Breast epithelium (tissue), 4 donors: ENCODE data around the gene CABP7. TPM values are rescaled to one million over a fixed set of nuclear protein-coding genes. Genes with fewer than 3 reads are reported as not detected.

ENCODE experiments used
- DNase-seq, 2 donors: peaks; one replicate each; pipeline ENCODE4 v3.0.0-alpha.2; 2019; ENCODE audit warnings: low spot score in 2 of 2
- H3K27ac ChIP-seq, 2 donors: fragments of 200-600 bp; sonication (generic) in 1 of 2; one replicate each; pipeline ENCODE4 v1.5.1; 2016 to 2019; ENCODE audit warnings: mild to moderate bottlenecking in 1 of 2
- H3K27me3 ChIP-seq, 2 donors: fragments of 200-600 bp; sonication (generic) in 1 of 2; one replicate each; pipeline versions ENCODE4 v1.5.1 to v1.6.0; 2017 to 2019; ENCODE audit warnings: control low read depth in 1 of 2, mild to moderate bottlenecking in 1 of 2
- H3K36me3 ChIP-seq: fragments of 200-600 bp; one replicate; pipeline ENCODE4 v1.5.1; 2019
- H3K4me1 ChIP-seq, 2 donors: fragments of 200-600 bp; sonication (generic); one replicate each; pipeline ENCODE4 v1.5.1; 2016 to 2019; ENCODE audit warnings: control low read depth in 1 of 2
- H3K4me3 ChIP-seq, 3 donors: fragments of 200-600 bp; sonication (generic); 1 replicate in 2 of 3; 2 replicates in 1 of 3; pipeline ENCODE4 v1.5.1; 2016 to 2019; ENCODE audit warnings: mild to moderate bottlenecking in 3 of 3, moderate library complexity in 2 of 3
- H3K9me3 ChIP-seq, 2 donors: fragments of 200-600 bp; sonication (generic) in 1 of 2; one replicate each; pipeline ENCODE4 v1.5.1; 2016 to 2019; ENCODE audit warnings: control low read depth in 1 of 2
- POLR2A ChIP-seq: fragments of 450-650 bp; IDR thresholded peaks from one replicate; pipeline ENCODE4 v1.6.1; 2016; ENCODE audit warnings: antibody characterized with exemption, mild to moderate bottlenecking, moderate library complexity
- POLR2AphosphoS5 ChIP-seq, 3 donors: sonication (generic); formaldehyde crosslinking; IDR thresholded peaks; one replicate each; pipeline ENCODE4 v1.6.1; 2017; ENCODE audit warnings: antibody characterized with exemption in 3 of 3
- intact Hi-C: fragments of 100-400 bp; cut with DNase I; formaldehyde crosslinking; loops from one replicate; pipeline ENCODE4 v1.15.1; 2023; ENCODE audit warnings: low total_unique reads
- total RNA-seq, 3 donors: library from RNA; depleted of rRNA; stranded (reverse); fragments of >200 nt; gene quantifications; one replicate each; pipeline ENCODE4 v1.1.0, GENCODE V29; 2016
- TF ChIP-seq, protein P1 (sequence below), 3 donors: fragments of 450-650 bp; IDR thresholded peaks; one replicate each; pipeline ENCODE4 v1.5.1; 2016 to 2017; ENCODE audit warnings: antibody characterized with exemption in 3 of 3, mild to moderate bottlenecking in 3 of 3, moderate library complexity in 3 of 3

Gene CABP7
- total RNA-seq, 3 donors from 2014 or later: not detected

DNA sequence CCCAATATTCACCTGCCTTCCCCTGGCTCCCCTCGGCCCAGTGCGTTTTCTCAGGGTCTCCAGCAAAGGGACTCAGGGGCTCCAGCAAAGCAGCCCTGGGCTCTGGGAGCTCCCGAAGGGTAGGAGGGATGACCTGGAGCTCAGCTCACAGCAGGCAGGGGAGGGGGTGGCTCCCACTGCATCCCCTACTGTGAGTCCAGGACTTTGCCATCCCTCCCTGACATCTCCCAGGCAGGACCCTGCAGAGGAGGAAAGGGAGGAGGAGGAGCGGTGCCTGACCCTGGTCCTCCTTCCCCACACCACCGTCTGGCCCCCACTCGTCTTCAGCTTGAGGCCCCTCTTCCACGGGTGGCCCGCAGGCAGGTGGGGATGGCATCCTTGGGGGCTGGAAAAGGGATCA is 5.0 kb downstream of the CABP7 start:
- TF ChIP-seq, protein P1, sequence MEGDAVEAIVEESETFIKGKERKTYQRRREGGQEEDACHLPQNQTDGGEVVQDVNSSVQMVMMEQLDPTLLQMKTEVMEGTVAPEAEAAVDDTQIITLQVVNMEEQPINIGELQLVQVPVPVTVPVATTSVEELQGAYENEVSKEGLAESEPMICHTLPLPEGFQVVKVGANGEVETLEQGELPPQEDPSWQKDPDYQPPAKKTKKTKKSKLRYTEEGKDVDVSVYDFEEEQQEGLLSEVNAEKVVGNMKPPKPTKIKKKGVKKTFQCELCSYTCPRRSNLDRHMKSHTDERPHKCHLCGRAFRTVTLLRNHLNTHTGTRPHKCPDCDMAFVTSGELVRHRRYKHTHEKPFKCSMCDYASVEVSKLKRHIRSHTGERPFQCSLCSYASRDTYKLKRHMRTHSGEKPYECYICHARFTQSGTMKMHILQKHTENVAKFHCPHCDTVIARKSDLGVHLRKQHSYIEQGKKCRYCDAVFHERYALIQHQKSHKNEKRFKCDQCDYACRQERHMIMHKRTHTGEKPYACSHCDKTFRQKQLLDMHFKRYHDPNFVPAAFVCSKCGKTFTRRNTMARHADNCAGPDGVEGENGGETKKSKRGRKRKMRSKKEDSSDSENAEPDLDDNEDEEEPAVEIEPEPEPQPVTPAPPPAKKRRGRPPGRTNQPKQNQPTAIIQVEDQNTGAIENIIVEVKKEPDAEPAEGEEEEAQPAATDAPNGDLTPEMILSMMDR (IDR thresholded peaks at IDR 0.05): no peak
- TF ChIP-seq POLR2AphosphoS5 (IDR thresholded peaks at IDR 0.05) (no peak), POLR2A (no peak)
- H3K27me3 ChIP-seq: peaks cover 12 to 19% of the 10 kb centered on the region in 2 donors
- intact Hi-C loops: no loop called here

DNA sequence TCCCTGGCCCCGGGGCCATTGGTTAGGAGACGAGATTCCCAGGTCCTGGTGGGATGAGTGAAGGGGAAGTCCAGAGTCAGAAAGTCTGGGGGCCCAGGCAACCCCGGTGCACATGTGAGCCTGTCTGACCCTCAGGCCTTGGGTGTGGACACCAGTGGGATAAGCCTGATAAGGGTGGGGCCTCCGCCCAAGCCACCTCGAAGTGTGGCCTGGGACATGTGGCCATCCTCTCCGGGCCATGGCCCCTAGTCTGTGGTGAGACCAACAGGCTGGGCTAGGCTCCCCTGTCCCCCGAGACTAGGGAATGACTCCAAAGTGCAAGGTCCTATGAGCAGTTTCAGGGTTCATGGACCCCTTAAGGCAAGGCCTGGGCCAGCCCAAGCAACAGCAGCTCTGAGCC is 6.3 kb downstream of the CABP7 start:
- intact Hi-C loops: no loop called here
- no peak overlapping the region for H3K27ac ChIP-seq
- no peak for TF ChIP-seq POLR2AphosphoS5 (IDR thresholded peaks at IDR 0.05)
- H3K4me3 ChIP-seq: no peak overlapping the region
- no peak for DNase-seq
- no peaks in the 10 kb centered on the region for H3K36me3 ChIP-seq
- H3K9me3 ChIP-seq: no peaks in the 10 kb centered on the region
- H3K27me3 ChIP-seq: peaks cover 3 to 10% of the 10 kb centered on the region in 2 donors
- no peaks in the 10 kb centered on the region for H3K4me1 ChIP-seq

More for the DNA sequence above, 5.0 kb downstream of the CABP7 start:
- no peak for DNase-seq
- Histone ChIP-seq H3K36me3 (no peaks in the 10 kb centered on the region), H3K4me3 (no peak overlapping the region), H3K4me1 (no peaks in the 10 kb centered on the region), H3K27ac (no peak overlapping the region), H3K9me3 (no peaks in the 10 kb centered on the region)

DNA sequence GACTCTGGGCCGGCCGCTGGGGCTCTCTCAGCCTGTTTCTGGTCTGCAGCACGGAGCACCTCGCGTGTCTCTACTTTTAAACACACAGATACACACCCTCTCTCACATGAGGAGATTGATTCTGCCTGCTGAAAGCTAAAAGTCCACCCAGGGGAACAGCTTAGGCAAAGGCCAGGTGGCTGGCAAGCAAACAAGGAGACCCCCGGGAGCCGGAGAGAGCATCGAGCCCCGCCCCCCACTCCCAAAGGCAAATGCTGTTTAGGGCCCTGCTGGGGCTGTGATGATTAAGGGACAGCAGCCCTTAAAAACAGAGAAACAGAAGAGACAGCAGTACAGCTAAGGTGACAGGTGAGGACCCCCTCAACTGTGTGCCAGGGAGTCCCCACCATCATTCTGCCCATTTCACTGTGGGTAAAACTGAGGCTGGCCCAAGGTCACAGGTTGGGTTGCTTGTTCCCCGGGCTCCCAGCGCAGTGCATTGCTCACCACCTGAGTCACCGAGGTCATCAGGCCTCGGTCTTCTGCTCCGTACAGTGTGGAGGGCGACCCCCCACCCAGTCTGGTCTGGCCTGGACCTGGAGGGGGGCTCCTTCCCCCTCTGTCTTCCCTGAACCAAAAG is 6.8 kb downstream of the CABP7 start:
- H3K4me1 ChIP-seq: no peaks in the 10 kb centered on the region
- no peak overlapping the region for H3K4me3 ChIP-seq
- H3K27me3 ChIP-seq: peaks cover 0 to 5% of the 10 kb centered on the region in 2 donors
- no peaks in the 10 kb centered on the region for H3K36me3 ChIP-seq
- intact Hi-C loops: no loop called here
- H3K9me3 ChIP-seq: no peaks in the 10 kb centered on the region
- no peak overlapping the region for H3K27ac ChIP-seq
- no peak for DNase-seq
- TF ChIP-seq, protein P1 (IDR thresholded peaks at IDR 0.05): no peak
- TF ChIP-seq POLR2AphosphoS5 (IDR thresholded peaks at IDR 0.05): no peak
- TF ChIP-seq POLR2A: no peak

DNA sequence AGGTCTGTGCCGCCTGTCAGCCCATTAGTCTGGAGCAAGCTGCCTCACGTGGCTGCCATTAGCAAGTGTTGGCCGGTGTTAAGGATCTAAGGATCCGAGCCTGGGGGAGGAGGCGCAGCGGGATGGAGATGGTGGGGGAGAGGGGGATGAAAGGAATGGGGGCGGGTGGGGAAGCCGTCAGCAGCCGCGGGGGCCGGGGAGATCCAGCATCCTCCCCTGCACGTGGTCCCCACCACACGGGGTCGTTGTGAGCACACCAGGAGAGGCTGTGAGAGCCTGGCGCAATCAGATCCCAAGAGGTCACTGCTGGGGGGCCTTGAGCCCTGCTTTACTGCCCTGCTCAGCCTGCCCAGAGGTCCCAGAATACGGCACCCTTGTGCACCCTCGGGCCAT is 7.3 kb downstream of the CABP7 start:
- Histone ChIP-seq H3K27me3 (no peaks in the 10 kb centered on the region), H3K4me1 (no peaks in the 10 kb centered on the region), H3K9me3 (no peaks in the 10 kb centered on the region), H3K27ac (no peak overlapping the region), H3K36me3 (no peaks in the 10 kb centered on the region), H3K4me3 (no peak overlapping the region)
- intact Hi-C loops: no loop called here
- no peak for DNase-seq
- no peak for TF ChIP-seq POLR2AphosphoS5 (IDR thresholded peaks at IDR 0.05)
- TF ChIP-seq POLR2A: no peak
- TF ChIP-seq, protein P1 (IDR thresholded peaks at IDR 0.05): no peak

DNA sequence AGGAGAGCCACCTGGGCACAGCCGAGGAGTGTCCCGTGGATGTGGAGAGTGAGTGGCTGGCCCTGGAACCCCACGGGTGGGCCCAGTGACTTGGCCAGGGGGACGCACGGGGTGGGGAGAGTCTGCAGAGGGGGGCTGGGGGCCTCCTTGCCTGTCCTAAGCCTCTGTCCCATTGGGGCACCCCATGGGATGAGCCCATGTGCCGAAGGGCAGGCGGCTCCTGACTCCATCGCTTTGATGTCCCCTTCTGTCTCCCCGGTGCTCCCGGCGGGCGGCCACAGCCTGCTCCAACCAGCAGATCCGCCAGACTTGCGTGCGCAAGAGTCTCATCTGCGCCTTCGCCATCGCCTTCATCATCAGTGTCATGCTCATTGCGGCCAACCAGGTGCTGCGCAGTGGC is 9.4 kb downstream of the CABP7 start:
- no peak for TF ChIP-seq POLR2AphosphoS5 (IDR thresholded peaks at IDR 0.05)
- no peak for TF ChIP-seq POLR2A
- TF ChIP-seq, protein P1 (IDR thresholded peaks at IDR 0.05): no peak
- no peaks in the 10 kb centered on the region for H3K36me3 ChIP-seq
- no peak overlapping the region for H3K4me3 ChIP-seq
- H3K27me3 ChIP-seq: no peaks in the 10 kb centered on the region
- H3K9me3 ChIP-seq: no peaks in the 10 kb centered on the region
- intact Hi-C loops: no loop called here
- H3K4me1 ChIP-seq: no peaks in the 10 kb centered on the region
- no peak overlapping the region for H3K27ac ChIP-seq
- DNase-seq: no peak
